OCI-LY3 (cell line): ENCODE results near the gene MN1.

Source experiments
- CTCF ChIP-seq: fragments of 200-600, 300-600 bp; sonication (generic); IDR thresholded peaks from 2 replicates; pipeline ENCODE4 v1.5.1; 2014; ENCODE audit warnings: antibody characterized with exemption, low read length, low read depth
- EZH2phosphoT487 ChIP-seq: fragments of 200-600 bp; shearing (Covaris generic); IDR thresholded peaks from 2 replicates; pipeline ENCODE4 v1.6.1; 2018; ENCODE audit warnings: antibody characterized with exemption, mixed run types, low read depth

- TF ChIP-seq CTCF, result no peak
- TF ChIP-seq EZH2phosphoT487, result no peak
These were observed 38.9 kb upstream of the MN1 start for GRCh38 chr22:27840436-27840835.
